NK-92 treated with Interleukin-12 subunit alpha and Interleukin-12 subunit beta, amount 100 ng/mL, for 24 hours (cell line): ENCODE data around the gene PLIN4.

ENCODE experiments used
- DNase-seq: peaks from one replicate; lab custom pipeline; 2025; lab: John Stamatoyannopoulos, UW

The PLIN4 gene

DNA sequence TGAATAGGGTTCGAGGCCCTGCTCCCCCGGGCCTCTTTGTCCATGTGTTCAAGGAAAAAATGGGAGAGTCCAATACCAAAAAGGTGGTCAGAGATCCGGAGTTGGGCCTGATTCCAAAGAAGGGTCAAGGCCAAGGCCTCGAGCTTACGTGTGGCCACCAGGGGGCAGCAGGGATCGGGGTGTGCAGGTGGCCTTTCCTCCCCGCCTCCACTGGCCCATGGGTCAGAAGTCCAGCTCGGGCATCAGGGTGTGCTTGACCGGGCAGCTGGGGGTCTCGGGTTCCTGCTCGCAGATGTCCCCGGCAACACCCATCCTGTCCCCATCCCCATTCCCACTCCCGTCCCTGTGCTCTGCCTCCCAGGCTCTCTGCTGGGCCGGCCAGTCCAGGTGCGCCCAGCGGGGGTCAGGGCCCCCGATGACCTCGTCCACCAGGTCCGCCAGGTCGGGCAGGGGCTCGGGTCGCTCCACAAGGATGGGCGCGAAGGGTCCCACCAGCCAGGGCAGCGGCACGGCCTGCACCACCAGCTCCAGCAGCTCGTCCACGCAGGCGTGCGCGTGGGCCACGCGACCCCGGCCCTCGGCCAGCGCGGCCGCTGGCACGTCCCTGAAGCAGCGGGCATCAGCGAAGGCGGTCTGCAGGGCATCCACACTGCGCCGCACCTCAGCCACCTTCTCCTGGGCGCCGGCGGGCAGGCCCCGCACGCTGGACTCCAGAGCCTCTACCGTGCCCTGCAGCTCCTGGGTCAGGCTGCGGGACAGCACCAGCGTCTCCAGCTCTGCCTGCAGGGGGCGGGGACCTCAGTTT lies 5.2 kb upstream of the PLIN4 start:
- peak; percentile 23 for DNase-seq

DNA sequence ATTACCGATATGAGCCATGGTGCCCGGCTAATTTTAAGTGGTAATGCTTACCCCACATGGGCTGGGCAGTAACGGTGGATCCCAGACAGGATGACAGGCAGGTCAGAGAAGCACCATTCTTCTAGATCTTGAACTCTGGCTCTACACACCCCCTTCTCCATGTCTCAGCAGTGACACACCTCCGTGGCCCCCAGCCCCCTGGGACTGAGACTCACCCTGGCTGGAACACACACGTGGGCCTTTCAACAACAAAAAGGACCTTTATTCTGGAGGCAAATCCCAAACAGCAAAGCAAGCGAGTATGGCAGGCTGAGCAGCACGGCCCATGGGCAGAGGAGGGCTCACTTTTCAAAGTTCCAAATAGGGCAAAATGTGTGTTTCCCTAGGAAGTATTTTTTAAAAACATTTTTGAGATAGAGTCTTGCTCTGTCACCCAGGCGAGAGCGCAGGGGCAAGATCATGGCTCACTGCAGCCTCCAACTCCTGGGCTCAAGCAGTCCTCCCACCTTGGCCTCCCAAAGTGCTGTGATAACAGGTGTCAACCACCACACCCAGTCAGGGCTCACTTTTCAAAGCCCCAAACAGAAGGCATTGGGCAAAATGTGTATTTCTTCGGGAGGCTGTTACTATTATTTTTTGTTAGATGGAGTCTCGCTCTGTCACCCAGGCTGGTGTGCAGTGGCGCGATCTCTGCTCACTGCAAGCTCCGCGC lies 4.2 kb upstream of the PLIN4 start:
- no peak for DNase-seq

DNA sequence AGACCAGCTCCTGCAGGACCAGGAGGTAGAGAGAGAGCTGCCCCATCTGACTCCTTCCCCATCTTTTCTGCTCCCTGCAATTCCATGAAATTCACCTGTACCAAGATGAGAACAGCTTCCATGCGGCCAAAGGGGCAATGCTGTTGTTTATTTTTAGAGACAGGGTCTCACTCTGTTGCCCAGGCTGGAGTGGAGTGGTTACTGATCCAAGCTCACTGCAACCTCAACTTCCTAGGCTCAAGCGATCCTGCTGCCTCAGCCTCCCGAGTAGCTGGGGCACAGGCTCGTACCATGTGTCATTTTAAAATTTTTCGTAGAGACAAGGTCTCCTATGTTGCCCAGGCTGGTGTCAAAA lies 3.6 kb upstream of the PLIN4 start:
- DNase-seq: no peak

DNA sequence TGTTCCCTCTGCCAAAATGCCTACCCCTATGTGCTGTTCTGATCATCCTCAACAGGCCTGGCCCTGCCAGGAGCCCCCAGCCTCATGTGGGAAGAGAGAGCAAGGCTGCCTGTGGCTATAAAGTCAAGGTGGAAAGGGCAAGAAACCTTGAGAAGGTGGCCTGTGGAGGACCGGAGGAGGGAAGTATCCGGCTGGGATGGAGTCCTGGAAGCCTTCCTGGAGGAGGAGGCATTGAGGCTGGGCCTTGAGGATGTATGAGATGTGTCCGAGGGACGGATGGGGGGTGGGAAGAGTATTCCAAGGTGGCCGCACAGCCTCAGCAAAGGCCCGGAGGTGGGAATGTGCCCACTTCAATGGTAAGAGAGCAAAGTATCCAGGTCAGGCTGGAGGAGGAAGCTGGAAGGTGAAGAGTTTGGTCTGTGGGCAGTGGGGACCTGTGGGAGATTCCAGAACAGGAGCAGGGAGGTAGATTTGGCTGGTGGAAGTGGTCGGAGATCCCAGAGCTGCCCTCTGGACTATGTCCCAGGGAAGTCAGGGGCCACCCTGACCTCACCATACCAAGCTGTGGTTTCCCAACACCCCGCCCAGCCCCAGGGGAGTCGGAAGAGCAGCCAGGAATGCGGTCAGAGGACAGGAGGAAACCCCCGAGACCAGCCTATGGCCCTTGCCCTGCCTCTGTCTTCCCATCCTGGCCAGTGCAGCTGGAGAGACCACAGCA lies 3.0 kb upstream of the PLIN4 start:
- DNase-seq: no peak

DNA sequence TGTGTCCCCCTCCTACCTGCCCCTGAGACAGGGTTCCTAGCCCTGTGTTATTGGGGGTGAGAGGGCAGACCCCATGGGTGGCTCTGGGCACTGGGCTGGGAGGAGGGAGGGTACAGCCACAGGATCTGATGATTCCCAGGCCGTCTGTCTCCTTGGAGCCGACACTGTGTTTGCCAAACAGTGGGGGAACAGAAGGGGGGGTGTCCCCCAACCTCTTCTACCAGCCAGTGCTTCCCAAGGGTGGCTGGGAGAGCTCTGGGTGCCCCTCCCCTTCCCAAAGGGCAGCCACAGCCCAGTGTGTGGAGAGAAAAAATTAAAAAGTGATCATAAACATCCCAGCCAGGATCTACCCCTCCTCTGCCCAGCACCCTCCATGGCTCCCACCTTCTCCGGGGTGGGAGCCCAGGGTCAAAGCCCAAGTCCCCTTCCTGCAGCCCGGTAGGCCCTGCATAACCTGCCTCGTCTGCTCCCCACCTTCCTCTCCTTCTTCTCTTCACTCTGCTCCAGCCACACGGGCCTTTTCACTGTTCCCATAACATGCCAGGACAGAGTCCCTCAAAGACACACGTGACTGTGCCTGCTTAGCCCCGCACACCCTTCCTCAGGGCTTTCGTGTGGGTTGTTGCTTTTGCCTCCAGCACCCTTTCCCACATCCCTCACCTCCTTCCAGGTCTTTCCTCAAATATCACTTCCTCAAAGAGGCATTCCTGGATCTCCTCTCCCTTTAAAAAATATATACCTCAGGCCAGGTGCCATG lies 1.4 kb upstream of the PLIN4 start:
- DNase-seq: no peak

DNA sequence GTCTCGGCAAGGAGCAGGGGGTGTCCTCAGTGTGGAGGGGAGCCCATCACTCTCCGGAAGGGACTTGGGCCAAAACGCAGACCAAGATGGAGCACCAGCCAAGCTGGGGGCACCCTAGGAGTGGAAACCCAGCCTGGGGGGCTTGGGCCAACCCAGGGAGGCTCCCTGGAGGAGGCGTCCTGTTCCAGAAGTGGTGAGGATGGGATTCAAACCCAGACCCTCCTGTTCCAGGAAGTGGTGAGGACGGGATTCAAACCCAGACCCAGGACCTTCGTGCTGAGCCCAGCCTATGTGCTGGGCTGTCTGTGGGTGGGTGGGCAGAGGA lies 848 bp upstream of the PLIN4 start:
- no peak for DNase-seq

DNA sequence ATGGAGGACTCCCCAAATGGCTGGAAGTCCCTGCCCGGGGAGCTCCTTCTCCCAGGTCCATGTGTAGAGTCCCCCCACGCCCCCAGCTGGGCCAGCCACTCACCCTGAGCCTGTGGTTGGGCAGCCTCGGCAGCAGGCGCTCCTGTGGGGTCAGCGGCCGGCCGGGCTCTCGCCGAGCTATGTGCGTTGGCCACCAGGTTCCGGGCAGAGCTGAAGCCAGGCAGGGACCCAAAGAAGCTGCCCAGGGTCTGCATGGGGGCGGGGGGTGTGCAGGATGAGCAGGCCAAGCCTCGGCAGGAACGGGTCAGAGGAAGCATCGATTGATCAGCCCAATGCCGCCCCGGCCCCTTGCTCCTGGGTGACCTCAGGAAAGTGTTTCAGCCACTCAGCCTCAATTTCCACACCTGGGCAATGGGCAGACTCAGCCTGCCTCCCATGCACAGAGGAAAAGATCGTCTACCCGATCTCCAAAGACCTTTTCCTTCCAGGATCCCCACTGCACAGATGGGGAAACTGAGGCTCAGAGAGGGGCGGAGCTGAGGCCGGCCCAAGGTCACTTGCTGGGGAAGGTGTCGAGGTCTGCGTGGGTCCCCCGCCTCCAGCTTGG lies 732 bp downstream of the PLIN4 start:
- no peak for DNase-seq

DNA sequence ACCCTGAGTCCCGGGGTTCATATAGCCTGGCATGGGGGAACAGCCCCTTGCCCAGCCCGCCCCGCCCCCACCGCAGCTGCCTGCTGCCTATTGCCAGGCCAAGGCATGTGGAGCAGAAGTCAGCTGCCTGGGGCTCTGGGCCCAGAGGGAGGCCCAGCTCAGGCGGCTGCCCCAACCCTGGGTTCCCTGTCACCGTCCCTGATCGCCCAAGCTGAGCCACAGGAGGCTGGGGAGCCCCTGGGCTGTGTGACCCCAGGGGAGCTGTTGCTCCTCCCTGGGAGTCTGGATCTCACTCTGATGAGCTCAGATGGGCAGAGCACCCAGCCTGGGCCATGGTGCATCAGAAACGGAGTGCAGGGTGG lies 1.4 kb downstream of the PLIN4 start:
- no peak for DNase-seq

DNA sequence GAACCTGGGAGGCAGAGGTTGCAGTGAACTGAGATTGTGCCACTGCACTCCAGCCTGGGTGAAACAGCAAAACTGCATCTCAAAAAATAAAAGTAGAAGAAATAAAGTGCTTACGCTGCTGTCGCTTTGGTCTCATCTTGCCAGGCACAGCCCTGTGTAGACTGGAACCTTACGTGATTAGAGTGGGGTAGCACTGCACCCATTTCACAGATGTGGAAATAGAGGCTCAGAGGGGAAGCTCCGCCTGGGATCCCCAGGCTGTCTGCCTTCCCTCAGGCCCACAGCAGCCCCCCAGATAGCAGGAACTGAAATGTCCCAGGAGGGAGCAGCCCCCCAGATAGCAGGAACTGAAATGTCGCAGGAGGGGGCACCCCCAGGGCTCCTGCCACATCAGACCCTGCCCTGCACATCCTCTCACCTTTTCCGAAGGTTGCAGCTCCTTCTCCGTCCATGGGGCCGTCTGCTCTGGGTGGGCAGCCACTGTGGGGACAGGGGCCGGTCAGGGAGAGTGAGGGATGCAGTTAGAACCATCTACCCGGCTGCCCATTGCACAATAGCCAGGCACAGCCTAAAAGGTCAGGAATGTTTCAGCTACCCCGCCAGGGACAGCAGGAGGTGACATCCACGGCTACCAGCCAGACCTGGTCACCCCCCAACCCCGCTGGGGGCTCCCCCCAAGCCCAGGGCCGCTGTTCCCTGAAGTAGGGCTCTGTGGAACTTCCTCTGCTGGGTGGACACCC lies 1.9 kb downstream of the PLIN4 start:
- DNase-seq: no peak

DNA sequence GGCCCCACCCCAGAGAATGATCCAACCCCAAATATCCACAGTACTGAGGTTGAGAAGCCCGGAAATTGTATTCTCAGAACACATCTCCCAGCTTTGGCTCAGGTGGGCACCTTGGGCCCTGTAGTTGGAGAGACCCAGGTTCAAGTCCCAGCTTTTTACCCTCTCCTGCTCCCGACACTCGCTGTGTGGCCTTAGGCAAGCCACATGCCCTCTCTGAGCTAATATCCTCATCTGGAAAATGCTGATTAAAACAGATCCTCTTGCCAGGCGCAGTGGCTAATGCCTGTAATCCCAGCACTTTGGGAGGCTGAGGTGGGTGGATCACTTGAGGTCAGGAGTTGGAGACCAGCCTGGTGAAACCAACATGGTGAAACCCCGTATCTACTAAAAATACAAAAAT lies 2.6 kb downstream of the PLIN4 start:
- DNase-seq: no peak

DNA sequence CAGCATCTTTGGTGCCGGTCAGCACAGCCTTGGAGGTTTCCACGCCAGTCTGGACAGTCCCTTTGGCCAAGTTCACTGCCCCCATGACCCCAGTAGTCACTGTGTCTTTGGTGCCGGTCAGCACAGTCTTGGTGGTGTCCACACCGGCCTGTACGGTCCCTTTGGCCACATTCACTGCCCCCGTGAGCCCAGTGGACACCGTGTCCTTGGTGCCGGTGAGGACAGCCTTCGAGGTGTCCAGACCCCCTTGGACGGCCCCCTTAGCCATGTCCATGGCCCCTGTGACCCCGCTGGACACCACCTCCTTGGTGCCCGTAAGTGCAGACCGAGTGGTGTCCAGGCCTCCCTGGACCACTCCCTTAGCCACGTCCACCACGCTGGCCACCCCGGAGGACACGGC lies 5.0 kb downstream of the PLIN4 start:
- DNase-seq: no peak

DNA sequence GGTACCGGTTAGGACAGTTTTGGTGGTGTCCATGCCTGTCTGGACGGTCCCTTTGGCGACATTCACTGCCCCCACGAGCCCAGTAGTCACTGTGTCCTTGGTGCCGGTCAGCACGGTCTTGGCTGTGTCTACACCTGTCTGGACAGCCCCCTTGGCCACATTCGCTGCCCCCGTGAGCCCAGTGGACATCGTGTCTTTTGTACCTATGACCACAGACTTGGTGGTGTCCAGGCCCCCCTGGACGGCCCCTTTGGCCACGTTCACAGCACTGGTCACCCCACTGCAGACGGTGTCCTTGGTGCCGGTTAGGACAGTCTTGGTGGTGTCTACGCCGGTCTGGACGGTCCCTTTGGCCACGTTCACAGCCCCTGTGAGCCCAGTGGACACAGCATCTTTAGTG lies 6.2 kb downstream of the PLIN4 start:
- no peak for DNase-seq

DNA sequence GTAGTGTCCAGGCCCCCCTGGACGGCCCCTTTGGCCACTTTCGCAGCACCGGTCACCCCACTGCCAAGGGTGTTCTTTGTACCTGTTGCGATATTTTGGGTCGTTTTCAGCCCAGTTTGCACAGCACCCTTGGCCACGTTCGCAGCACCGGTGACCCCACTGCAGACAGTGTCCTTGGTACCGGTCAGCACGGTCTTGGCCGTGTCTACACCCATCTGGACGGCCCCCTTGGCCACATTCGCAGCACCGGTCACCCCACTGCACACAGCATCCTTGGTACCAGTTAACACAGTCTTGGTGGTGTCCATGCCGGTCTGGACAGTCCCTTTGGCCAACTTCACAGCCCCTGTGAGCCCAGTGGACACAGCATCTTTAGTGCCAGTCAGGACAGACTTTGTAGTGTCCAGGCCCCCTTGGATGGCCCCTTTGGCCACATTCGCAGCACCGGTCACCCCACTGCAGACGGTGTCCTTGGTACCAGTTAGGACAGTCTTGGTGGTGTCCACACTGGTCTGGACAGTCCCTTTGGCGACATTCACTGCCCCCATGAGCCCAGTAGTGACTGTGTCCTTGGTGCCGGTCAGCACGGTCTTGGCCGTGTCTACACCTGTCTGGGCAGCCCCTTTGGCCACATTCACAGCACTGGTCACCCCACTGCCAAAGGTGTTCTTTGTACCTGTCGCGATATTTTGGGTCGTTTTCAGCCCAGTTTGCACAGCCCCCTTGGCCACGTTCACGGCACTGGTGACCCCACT lies 6.8 kb downstream of the PLIN4 start:
- no peak for DNase-seq

DNA sequence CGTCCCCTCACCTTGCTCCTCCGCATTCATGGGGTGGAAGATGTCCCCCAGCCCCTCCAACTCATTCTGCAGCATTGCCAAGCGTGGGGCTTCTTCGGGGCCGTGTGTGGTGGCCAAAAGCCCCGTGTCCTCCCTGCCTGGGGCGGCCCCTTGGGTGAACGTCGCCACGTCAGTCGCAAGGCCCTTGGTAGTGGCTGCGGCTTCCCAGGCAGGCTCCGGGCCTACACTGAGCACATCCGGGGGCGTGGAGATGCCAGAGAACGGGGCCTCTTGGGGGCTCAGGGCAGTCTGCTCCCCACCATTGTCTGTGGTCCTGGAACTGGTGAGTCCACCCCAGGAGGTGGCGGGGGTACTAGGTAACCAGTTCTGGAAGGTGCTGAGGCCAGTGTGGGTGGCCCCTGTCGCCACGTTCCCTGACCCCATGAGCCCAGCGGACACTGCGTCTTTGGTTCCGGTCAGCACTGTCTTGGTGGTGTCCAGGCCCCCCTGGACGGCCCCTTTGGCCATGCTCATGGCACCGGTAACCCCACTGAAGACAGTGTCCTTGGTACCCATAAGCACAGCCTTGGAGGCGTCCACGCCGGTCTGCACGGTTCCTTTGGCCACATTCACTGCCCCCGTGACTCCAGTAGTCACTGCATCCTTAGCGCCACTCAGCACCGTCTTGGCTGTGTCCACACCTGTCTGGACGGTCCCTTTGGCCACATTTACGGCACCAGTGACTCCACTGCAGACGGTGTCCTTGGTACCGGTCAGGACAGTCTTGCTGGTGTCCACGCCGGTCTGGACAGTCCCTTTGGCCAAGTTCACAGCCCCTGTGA lies 7.6 kb downstream of the PLIN4 start:
- DNase-seq: no peak

DNA sequence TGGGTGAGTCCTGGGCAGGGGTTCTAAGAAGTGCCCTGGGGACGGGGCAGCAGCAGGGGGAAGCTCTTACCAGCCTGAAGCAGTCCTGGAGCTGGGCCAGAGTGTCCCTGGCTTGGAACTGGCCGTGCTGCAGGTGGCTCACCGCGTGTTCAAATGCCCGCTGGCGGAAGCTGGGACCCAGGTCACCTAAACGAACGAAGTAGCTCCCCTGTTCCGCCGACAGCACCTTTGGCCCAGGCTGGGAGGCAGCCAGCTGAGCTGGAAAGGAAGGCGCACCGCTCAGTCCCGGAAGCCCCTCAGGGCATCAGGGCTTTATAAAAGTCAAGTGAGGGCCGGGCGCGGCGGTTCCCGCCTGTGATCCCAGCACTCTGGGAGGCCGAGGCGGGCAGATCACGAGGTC lies 9.6 kb downstream of the PLIN4 start:
- DNase-seq: no peak

DNA sequence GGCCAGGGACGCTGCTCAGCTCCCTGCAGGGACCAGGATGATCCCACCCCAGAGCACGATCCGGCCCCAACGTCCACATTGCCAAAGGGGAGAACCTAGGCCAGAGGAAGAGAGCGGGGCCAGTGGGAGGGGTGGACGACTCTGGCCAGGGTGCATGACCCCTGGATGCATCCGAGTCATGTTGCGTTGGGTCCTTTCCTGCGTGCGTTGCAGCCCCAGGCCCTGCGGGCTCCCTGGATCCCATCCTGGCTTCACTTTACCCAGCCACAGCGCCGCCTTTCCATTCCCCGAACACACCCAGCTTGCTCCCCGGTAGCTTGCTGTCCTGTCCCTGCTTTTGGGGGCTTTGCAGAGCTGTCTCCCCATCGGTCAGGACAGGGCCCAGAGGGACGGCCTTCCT lies 10.5 kb downstream of the PLIN4 start:
- no peak for DNase-seq

DNA sequence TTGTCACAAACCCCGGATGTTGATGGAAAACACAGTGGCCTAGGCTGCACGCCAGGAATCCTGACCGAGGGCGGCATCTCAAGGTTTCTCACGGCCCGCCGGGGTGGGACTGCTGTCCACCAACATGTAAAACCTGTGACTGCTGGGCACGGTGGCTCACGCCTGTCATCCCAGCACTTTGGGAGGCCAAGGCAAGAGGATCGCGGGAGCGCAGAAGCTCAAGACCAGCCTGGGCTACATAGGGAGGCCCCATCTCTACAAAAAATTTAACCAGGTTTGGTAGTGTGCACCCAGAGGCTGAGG lies 11.2 kb downstream of the PLIN4 start:
- DNase-seq: no peak

DNA sequence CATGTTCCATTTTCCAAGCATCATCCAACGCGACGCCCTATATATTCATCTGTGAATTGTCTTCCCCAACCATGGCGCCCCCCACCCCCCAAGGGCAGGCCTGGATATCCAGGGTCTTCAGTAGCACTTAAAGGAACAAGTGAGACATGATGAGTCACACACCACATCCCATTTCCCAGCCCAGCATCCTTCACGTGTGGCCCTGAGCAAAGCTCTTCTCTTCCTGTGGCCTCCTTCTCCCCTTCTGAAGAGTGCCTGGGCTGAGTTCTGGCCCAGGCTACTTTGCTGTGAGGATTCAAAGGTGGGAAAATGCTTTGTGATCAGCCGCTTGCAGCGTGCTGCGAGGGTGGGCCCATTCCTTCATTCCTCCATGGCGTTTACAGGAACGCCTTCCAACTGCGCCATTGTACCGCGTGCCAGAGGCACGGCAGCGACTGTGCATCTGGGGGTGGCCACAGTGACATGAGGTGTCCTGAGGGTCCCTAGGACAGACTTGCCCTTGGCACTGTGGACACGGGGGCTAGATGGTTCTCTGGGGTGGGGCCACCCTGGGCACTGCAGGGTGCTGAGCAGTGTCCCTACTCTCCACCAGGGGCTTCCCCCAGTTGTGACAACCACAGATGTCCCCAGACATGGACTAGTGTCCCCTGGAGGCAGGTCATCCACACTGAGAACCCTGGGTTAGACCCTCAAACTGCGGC lies 11.7 kb downstream of the PLIN4 start:
- no peak for DNase-seq
